HG03135 (cell line): Measurements from ENCODE around the gene CCT6B.
"Not testable (repeated sequence)": the region's sequence is repeated elsewhere in the genome, so short reads cannot be mapped to it uniquely, and the experiment has no call there.

Experiments used
- ATAC-seq: cut with Tn5 transposase; IDR thresholded peaks from one replicate; pipeline ENCODE4 v1.9.1; 2021; ENCODE audit warnings: mild to moderate bottlenecking, moderate library complexity; ENCODE audit not compliant: unreplicated experiment

The CCT6B gene, protein sequence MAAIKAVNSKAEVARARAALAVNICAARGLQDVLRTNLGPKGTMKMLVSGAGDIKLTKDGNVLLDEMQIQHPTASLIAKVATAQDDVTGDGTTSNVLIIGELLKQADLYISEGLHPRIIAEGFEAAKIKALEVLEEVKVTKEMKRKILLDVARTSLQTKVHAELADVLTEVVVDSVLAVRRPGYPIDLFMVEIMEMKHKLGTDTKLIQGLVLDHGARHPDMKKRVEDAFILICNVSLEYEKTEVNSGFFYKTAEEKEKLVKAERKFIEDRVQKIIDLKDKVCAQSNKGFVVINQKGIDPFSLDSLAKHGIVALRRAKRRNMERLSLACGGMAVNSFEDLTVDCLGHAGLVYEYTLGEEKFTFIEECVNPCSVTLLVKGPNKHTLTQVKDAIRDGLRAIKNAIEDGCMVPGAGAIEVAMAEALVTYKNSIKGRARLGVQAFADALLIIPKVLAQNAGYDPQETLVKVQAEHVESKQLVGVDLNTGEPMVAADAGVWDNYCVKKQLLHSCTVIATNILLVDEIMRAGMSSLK

GRCh38 chr17:34961093-34961911 is at the start of gene CCT6B, which contains the start of gene ZNF830:
TSS of gene CCT6B (minus strand) at chr17:34961460. CDS start at chr17:34961393, 67 bp downstream.
TSS of gene ZNF830 (plus strand) at chr17:34961540. CDS start at chr17:34961567, 27 bp downstream.
- ATAC-seq, result peak; percentile 92

- no peak for ATAC-seq
Measured at GRCh38 chr17:35010093-35010492, 48.8 kb upstream of the CCT6B start.

DNA sequence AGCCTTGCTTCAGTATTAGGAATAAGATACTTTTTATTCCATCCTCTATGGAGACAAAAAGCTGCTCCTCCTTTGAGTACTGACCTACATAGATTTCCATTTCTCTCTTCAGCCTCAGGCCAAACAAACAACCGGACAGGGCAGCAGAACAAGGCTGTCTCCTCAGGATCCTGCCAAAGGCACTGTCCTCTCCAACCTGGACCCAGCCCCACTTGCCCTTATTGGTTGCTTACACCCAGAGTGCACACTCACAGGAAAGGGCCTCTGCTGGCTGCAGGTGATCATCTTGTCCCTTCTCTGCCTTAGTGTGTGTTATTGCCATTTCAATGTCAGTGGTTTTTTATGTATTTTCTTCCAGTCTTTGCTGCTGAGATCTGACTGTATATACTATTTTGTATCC is 45.7 kb upstream of the CCT6B start:
- ATAC-seq, result no peak

GRCh38 chr17:35006345-35006744 is 45.1 kb upstream of the CCT6B start:
- no peak for ATAC-seq

GRCh38 chr17:35003778-35004177 is 42.5 kb upstream of the CCT6B start:
- no peak for ATAC-seq

- no peak for ATAC-seq
Measured at GRCh38 chr17:35002876-35003551, 41.8 kb upstream of the CCT6B start.

GRCh38 chr17:35001549-35001948 is 40.3 kb upstream of the CCT6B start:
- no peak for ATAC-seq

- ATAC-seq, result not testable (repeated sequence)
Measured at GRCh38 chr17:35000965-35001364, 39.7 kb upstream of the CCT6B start.

GRCh38 chr17:34999456-34999855 is 38.2 kb upstream of the CCT6B start:
- no peak for ATAC-seq

DNA sequence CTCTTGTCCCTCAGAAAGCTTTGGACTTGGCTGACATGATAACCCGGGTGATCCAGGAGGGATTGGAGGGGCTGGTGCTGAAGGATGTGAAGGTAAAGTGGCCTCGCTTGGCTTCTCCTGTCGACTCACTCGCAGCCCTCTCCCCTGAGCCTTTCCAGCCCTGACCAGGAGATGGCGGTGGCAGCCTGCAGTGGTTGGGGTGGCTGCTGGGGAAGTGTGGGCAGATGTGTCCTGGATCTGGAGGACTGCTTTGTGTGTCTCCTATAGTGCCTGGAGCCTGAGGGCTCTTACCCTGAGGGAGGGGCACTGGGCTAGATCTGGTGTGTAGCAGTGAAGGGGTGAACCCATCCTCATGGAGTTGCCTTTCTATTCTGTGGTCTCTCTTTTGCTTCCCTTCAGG is 36.9 kb upstream of the CCT6B start:
- ATAC-seq, result peak; percentile 65

DNA sequence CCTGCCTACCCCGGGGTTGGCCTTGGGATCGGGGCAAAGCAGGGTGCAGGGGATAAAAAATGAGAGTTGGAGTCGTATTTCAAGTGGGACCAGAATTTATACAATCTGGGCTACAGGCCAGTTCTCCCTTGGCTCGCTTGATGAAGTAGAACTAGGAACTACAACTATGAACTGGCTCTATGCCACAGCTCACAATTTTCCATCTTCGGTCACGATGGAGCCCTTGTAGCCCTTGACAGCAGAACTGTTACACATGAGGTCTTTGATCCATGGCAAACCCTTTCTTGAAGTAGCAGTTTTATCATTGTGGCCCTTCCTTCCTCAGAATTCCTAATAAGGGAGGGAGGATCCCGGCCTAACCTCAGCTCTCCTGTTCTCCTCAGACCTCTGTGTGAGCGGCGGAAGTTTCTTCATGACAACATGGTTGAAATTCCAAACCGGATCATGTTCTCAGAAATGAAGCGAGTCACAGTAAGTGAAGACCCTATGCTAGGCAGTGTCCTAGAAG is 36.1 kb upstream of the CCT6B start:
- no peak for ATAC-seq

DNA sequence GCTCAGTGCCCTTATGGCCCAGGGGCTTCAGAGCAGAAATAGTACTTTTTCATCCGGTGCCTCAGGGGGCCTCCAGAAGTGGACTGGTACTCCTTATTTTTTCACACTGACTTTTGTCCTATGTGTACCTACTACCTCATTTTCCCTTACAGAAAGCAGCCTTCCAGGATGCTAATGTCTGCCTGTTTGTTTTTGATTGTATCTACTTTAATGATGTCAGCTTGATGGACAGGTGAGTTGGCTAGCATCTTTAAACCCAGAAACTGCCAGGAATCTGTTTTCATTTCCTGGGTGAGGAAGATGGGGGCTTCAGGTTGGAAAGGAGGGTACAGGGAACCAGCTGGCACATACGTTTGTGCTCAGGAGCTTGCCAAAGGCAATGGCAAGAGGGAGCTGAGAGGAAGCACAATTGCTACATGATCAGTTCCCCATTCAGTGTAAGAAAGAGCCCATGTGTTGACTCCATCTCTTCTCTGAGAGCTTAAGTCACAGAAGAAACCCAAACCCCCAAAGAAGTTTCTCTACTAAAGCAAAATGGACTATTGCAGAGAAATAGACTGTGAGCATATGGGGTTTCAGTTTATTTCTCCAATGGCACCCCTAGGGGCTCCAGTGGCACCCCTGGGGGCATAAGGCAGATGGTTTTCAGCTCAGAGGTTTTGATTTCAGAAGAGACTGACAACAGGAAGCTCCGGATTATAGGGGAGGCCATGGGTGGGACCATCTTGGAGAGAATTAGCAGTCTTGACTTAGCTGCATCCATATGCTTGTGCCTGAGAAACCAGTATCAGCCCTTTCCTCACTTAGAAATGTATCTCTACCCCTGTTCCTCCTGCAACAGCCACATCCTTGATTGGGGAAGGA is 35.4 kb upstream of the CCT6B start:
- ATAC-seq, result no peak

- ATAC-seq, result no peak
Measured at GRCh38 chr17:34993031-34993430, 31.8 kb upstream of the CCT6B start.

GRCh38 chr17:34991606-34992005 is 30.3 kb upstream of the CCT6B start:
- no peak for ATAC-seq

DNA sequence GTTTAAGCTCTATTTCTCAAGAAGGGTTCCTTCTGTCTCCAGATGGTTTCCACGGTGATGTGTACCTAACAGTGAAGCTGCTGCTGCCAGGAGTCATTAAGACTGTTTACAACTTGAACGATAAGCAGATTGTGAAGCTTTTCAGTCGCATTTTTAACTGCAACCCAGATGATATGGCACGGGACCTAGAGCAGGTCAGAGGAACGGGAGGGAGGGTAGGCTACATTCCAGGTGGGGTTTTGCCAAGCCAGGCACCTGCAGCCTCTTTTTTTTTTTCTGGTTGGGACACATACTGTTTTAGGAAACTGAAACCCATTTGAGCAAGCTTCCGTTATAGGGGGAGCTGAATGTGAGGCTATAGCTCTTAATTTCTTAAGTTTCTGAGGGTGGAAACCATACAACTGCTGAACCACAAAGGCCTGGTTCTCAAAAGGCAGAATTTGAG is 29.7 kb upstream of the CCT6B start:
- ATAC-seq, result no peak

DNA sequence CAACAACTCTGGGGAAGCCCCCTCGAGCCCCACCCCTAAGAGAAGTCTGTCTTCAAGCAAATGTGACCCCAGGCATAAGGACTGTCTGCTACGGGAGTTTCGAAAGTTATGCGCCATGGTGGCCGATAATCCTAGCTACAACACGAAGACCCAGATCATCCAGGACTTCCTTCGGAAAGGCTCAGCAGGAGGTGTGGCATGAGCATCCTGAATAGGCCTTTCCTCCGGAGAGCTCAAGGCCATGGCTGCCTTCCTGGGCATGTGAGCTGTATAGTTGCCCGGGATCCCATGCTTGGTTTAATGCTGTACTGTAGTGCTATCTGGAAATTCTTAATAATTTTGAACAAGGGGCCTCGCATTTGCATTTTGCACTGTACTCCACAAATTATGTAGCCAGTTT is 28.2 kb upstream of the CCT6B start:
- ATAC-seq, result no peak

GRCh38 chr17:34988644-34989043 is 27.4 kb upstream of the CCT6B start:
- ATAC-seq, result no peak

DNA sequence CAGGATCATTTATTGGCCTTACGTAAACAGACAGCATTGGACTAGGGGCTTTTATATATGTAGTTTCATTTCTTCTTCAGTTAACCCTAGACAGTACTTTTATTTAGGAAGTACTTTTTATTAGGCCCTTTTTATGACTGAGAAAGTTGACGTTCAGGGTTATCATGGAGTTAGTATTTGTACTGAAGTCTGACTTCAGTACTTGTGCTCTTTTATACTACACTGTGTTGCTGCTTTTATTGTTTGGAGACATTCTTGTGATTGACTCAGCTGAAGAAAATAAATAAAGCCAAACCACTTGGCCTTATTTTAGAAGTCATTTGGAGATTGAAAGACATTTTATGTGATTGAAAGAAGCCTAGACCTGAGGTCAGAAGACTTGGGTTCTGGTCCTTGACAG is 26.0 kb upstream of the CCT6B start:
- ATAC-seq, result no peak

DNA sequence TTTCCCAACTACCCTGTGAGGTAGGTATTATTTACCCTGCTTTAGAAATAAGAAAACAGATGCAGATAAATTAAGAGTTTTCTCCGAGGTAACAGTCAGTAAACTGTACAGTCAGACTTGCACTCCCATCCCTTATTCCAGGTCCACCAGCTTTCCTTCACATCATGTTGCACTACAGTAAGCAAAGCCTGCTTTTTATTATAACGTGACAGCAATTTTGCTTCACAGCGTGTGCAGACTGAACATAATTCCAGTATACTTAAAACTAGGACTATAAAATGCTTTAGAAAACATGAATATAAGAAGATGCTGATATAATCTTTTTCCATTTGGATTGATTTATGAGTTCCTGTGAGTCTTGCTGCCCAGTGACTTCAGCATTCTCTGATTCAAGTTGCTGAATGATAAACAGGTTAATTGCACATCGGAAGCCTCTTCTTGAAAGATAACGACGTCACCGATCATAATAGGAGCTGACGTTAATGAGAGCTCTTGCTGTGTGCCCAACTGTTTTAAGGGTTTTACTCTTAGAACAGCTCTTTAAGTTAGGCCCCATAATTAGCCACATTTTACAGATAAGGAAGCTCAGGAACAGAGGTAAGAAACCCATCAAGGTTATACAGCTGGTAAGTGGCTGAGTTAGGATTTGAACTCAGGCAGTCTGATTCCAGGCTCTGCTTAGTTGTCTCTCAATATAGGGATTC is 20.4 kb upstream of the CCT6B start:
- no peak for ATAC-seq
